PFSK-1 (cell line): Measurements from ENCODE around the gene ITPKB.

ENCODE experiments used
- FOXP2 ChIP-seq: optimal IDR thresholded peaks from 2 replicates; pipeline ENCODE3; 2011; ENCODE audit warnings: borderline replicate concordance, control low read depth, inconsistent platforms; ENCODE audit not compliant: insufficient read depth; ENCODE audit errors: extremely low read length, extremely low read depth
- POLR2AphosphoS5 ChIP-seq: IDR thresholded peaks from 2 replicates; pipeline ENCODE4 v1.6.1; 2012; ENCODE audit warnings: low read depth, mild to moderate bottlenecking, control low read depth, low read length, moderate library complexity

DNA sequence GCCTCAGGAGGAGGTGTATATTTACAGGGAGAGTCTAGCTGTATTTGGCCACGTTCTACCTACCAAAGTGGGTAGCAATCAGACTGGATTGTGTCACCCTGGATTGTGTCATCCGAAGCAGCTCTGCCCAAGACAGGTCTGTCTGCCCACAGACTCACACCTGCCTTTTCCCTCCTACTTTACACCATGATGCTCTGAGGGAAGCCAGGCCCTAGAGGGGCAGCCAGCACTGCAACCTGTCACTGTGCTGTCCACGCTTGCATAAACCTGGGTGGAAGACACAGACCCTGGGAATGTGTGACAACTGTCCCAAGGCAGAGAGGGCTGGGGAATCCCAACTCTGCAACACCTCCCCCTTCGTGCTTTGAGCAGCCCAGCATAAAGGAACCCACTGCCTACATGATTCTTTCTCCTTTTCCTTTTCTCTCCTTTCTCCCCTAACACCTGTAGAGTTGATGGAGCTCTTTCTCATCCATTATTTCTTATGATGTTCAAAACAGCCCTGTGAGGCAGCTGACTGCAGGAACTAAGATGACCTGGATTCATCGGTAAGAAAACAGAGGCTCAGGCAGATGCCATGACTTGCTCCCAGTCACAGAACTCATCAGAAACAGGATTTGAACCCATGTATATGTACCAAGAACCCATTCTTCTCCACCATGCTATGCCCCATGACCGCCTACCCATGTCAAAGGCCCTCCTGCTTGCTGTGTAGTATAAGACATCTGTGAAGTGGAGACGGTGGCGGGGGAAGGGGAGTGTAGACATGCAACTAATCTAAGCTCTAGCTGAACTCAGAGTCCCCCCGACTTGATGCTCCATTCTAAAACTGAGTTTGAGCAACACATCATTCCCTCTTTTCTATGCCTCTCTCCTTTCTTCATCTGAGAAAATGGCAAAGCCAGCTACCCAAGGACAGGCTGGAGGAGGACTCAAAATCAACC, 55.9 kb downstream of the ITPKB start:
- TF ChIP-seq POLR2AphosphoS5 (no peak), FOXP2 (no peak)
